Measurements from ENCODE around the gene THBS2. TPM values are rescaled to one million over a fixed set of nuclear protein-coding genes. Genes with fewer than 3 reads are reported as not detected.
"Not testable (repeated sequence)": the region's sequence is repeated elsewhere in the genome, so short reads cannot be mapped to it uniquely, and the experiment has no call there.

THBS2 gene
- total and polyA plus RNA-seq, 8 donors: under 0.01 to 56.0 (median 2.4) TPM

- DNase-seq: no peak
- Histone ChIP-seq H3K27me3 (no peaks in the 10 kb centered on the region), H3K4me1 (peaks cover 0 to 10% (median 0%) of the 10 kb centered on the region in 4 donors), H3K4me3 (no peak overlapping the region), H3K9me3 (no peaks in the 10 kb centered on the region), H3K36me3 (no peaks in the 10 kb centered on the region), H3K27ac (no peak overlapping the region)
- intact Hi-C loops (cut with DNase I; ENCODE audit: low total_unique reads): no loop called here
- TF ChIP-seq CTCF (IDR thresholded peaks at IDR 0.05) (no peak), POLR2A (IDR thresholded peaks at IDR 0.05) (no peak), POLR2AphosphoS5 (IDR thresholded peaks at IDR 0.05) (no peak), EP300 (IDR thresholded peaks at IDR 0.05) (no peak)
- WGBS, 5 donors: 88 to 94% (median 91%) methylated on average over 24 to 26 of the region's 26 CpGs
These were observed 67.8 kb downstream of the THBS2 start for GRCh38 chr6:169185692-169186485.

- H3K36me3 ChIP-seq: no peaks in the 10 kb centered on the region
- H3K9me3 ChIP-seq: no peaks in the 10 kb centered on the region
- H3K4me1 ChIP-seq: peaks cover 0 to 5% (median 0%) of the 10 kb centered on the region in 4 donors
- intact Hi-C loops (cut with DNase I; ENCODE audit: low total_unique reads): no loop called here
- H3K4me3 ChIP-seq: no peak overlapping the region
- H3K27ac ChIP-seq: no peak overlapping the region
- TF ChIP-seq POLR2A (IDR thresholded peaks at IDR 0.05) (no peak), EP300 (IDR thresholded peaks at IDR 0.05) (no peak), CTCF (IDR thresholded peaks at IDR 0.05) (no peak), POLR2AphosphoS5 (IDR thresholded peaks at IDR 0.05) (no peak)
- 84 to 94% (median 92%) methylated on average over 20 of the region's 20 CpGs for WGBS, 5 donors
- H3K27me3 ChIP-seq: no peaks in the 10 kb centered on the region
- no peak for DNase-seq
These were observed 68.6 kb downstream of the THBS2 start for GRCh38 chr6:169185011-169185521.

GRCh38 chr6:169184419-169184818 is 69.2 kb downstream of the THBS2 start:
- no peaks in the 10 kb centered on the region for H3K4me1 ChIP-seq
- intact Hi-C loops (cut with DNase I; ENCODE audit: low total_unique reads): no loop called here
- H3K4me3 ChIP-seq: no peak overlapping the region
- H3K36me3 ChIP-seq: no peaks in the 10 kb centered on the region
- no peak for TF ChIP-seq POLR2A (IDR thresholded peaks at IDR 0.05)
- no peak for TF ChIP-seq POLR2AphosphoS5 (IDR thresholded peaks at IDR 0.05)
- TF ChIP-seq EP300 (IDR thresholded peaks at IDR 0.05): no peak
- no peak for TF ChIP-seq CTCF (IDR thresholded peaks at IDR 0.05)
- no peaks in the 10 kb centered on the region for H3K9me3 ChIP-seq
- no peaks in the 10 kb centered on the region for H3K27me3 ChIP-seq
- H3K27ac ChIP-seq: no peak overlapping the region
- WGBS, 5 donors: 92 to 96% (median 93%) methylated on average over 3 of the region's 3 CpGs
- no peak for DNase-seq

GRCh38 chr6:169183233-169183632 is 70.4 kb downstream of the THBS2 start:
- Histone ChIP-seq H3K27ac (no peak overlapping the region), H3K36me3 (no peaks in the 10 kb centered on the region), H3K4me3 (no peak overlapping the region), H3K9me3 (no peaks in the 10 kb centered on the region), H3K4me1 (no peaks in the 10 kb centered on the region), H3K27me3 (no peaks in the 10 kb centered on the region)
- no peak for TF ChIP-seq EP300 (IDR thresholded peaks at IDR 0.05)
- no peak for TF ChIP-seq POLR2A (IDR thresholded peaks at IDR 0.05)
- no peak for TF ChIP-seq CTCF (IDR thresholded peaks at IDR 0.05)
- no peak for TF ChIP-seq POLR2AphosphoS5 (IDR thresholded peaks at IDR 0.05)
- no peak for DNase-seq
- intact Hi-C loops (cut with DNase I; ENCODE audit: low total_unique reads): no loop called here
- WGBS, 5 donors: 78 to 94% (median 89%) methylated on average over 7 to 8 of the region's 8 CpGs

GRCh38 chr6:169179831-169180230 is 73.8 kb downstream of the THBS2 start:
- intact Hi-C loops (cut with DNase I; ENCODE audit: low total_unique reads); H3K9me3 ChIP-seq; H3K4me1 ChIP-seq; H3K36me3 ChIP-seq; H3K4me3 ChIP-seq; DNase-seq; H3K27ac ChIP-seq; H3K27me3 ChIP-seq: not testable (repeated sequence)
- 43 to 95% (median 92%) methylated on average over 1 of the region's 1 CpG for WGBS, 5 donors
